ENCODE data around the gene ITGB4. TPM values are rescaled to one million over a fixed set of nuclear protein-coding genes. Genes with fewer than 3 reads are reported as not detected.
A peak's percentile ranks its signal among the peaks of the same experiment; 100 is the strongest.

ITGB4 gene
- total RNA-seq: 100 to 1,000 TPM; 252 to 318 TPM
- long read RNA-seq, partial matches to known transcripts: 118 of 129 reads
- long read RNA-seq, other reads (novel, unspliced or antisense): 11 of 129 reads

DNA sequence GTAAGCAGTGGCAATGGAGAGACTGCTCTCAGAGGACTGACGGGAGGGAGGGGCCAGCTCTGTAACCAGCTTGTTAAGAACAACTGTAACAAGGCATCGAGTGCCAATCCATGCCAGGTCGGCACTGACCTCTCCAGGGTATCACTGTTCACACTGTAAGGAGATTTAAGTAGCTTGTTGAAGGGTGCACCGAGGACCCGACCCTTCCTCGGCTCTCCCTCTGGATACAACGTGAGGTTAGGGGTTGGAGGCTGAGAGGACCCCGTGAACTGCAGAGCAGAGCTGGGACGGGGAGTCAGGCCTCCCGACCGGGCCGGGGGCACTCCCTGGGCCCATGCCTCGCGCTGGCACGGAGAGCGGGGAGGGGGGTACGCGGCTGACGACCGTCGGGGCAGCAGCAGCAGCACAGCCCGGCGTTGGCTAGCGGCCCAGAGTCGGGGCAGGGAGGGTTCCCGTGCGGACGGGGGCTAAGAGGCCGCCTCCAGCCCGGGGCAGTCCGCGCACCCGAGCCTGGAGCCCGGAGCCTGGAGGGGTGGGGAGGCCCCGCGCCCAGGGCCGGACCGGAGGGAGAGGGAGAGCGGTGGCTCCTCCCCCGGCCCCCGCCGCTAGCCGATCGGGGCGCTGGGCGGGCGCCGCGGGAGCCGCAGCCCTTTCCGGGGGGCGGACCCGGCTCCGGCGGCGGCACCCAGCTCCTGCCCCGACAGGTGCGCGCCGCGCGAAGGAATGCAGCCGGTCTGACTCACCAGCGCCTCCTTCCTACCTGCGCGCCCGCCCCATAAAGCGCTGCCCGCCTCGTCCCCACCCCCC is at the start of gene ITGB4:
ITGB4 (plus strand) TSS at position 804 of the 807 bp plus-strand sequence. CDS start 3,245 bp downstream, outside the sequence.
- peak; percentile 89 for DNase-seq
- intact Hi-C loops (cut with DNase I, micrococcal nuclease): no loop called here
- peak; percentile 64 for ATAC-seq

DNA sequence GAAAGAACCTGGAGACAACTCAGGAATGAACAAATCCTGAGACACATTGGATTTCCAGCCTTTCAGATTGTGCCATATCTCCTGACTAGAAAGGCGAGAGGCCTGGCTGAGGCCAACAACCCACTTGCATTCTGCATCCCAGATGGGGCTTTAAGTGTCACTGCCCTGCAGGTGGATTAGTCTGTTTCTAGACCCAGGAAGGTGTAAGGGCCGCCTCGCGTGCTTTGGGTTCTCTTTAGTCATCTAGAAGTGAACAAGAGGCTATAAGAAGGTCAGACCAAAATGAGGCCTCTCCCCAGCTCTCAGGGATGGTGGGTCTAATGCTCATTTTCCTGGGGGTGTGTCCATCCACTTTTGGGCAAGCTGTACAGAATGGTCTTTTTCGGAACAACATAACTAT is 49.2 kb upstream of the ITGB4 start:
- DNase-seq (no peak), ATAC-seq (no peak)
- intact Hi-C loops (cut with DNase I, micrococcal nuclease): loop anchor here in 1 of 2 donors (10.0 kb wide), 1 partner anchor 83 kb away; no protein-coding TSS in a partner anchor

DNA sequence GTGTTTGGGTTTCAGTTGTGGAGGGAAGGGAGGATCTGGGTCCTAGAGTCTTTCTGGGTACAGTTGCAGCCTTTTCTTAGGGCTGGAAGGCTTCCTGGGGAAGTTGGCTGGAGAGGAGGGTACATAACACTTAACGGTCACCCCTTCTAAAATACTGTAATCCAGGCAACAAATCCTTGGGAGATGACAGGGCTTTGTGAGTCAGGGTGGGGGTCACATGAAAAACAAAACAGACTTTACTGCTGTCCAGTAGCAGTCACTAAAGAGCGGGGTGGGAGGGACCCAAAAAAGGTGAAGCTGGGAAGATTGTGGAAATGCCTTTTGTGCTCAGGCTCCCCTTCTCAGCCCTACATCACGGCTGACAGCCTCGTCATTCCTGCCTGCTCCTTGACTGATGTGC is 47.8 kb upstream of the ITGB4 start:
- intact Hi-C loops (cut with DNase I, micrococcal nuclease): loop anchor here in 1 of 2 donors (10.0 kb wide), 1 partner anchor 81 kb away; no protein-coding TSS in a partner anchor

DNA sequence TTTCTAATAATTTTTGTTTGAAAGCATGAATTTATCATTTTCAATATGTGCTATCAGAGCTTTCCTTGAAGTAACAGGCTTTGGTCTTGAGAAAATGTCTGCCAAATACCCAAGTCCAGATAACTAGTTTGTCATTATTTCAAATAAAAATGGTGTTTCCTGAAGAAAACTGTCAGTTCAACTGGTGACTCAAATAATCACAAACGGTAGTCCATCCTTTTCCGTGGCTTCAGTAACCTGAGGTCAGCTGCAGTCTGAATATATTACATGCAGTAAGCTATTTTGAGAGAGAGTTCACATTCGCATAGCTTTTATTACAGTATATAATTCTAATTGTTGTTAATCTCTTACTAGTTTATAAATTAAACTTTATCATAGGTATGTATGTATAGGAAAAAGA is 44.8 kb upstream of the ITGB4 start:
- DNase-seq: no peak
- no peak for ATAC-seq
- intact Hi-C loops (cut with DNase I, micrococcal nuclease): loop anchor here (2.0 to 10.0 kb wide), 2 partner anchors 70 to 78 kb away; no protein-coding TSS in a partner anchor

More for the DNA sequence above, 47.8 kb upstream of the ITGB4 start:
- ATAC-seq: no peak
- DNase-seq: no peak

DNA sequence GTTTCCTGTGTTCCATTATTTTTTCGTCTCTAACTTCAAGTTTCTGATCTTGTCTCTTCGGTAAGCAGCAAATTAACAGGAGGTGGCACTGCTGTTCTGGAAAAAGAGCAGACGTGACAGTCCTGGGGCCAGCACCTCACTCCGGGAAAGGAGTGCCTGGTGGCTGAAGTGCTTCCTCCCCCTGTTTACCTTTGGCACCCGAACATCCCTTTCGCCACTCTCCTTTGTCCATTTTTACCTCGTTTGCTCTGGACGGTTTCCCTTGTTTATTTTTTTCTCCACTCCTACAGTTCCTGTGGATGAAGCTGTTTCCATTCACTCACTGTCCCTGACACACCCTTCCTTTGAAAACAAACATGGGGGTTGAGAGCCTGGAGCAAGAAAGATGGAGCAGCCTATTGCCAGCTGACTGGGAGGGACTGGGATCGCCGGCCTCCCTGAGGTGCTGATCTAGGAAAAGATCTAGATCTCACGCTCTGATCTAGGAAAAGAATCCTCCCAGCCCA is 41.5 kb upstream of the ITGB4 start:
- ATAC-seq: peak; percentile 76
- intact Hi-C loops (cut with DNase I, micrococcal nuclease): loop anchor here in 1 of 2 donors (10.0 kb wide), 1 partner anchor 75 kb away; no protein-coding TSS in a partner anchor
- peak; percentile 48 to 65 for DNase-seq

DNA sequence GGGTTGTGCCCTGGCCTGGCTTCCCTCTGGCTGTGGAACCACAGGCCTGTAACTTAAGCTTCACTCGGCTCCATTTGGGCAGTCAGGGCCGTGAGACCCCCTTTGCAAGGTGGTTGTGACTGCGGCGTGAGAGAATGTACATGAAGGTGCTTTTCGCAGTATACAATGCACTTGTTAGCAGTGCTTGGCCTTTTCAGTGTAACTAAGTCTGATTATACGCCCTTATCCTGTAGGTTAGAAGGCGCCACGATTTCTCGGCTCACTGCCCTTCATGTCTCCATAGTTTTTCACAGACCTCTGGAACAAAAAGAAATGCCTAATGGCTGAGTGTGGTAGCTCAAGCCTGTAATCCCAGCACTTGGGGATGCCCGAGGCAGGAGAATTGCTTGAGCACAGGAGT is 40.8 kb upstream of the ITGB4 start:
- ATAC-seq (no peak), DNase-seq (no peak)

DNA sequence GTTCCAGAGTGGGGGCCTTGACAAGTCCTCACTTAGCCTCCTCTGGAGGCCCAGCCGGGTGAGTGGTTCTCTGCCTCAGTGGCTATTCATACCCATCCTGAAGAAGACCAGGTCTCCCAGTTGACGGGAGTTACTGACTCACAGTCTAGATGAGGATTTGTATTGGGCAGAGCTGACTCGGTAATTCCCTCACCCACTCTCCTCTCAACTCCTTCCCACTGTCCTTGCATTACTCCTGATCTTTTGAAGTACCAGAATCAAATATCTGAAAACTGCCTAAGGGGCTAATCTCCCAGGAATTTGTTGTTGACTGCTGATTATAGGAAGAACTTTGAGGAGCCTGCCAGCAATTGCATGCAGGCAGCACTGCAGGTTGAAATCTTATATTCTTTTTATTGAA is 40.0 kb upstream of the ITGB4 start:
- intact Hi-C loops (cut with DNase I, micrococcal nuclease): no loop called here
- ATAC-seq: no peak
- no peak for DNase-seq

More for the DNA sequence above, 40.8 kb upstream of the ITGB4 start:
- intact Hi-C loops (cut with DNase I, micrococcal nuclease): no loop called here

DNA sequence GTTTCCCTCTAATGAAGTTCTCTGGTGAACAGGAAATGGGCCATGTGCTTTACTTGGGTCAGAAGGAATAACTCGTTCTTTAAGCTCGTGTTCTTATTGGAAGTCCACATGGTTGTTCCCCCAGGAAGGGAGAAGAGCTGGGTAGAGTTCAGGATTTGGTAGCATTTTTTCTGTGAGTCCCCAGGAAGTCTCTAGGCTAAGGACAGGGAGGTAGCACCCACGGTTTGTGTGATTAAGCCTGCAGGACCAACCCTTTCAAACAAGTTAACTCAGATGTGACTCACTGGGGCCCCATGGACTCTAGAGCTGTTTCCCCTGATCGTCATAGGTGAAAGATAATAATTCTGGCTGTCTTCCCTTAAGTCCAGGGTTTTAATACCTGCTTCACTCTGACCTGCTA is 37.7 kb upstream of the ITGB4 start:
- DNase-seq (no peak), ATAC-seq (peak; percentile 68)
- intact Hi-C loops (cut with DNase I, micrococcal nuclease): no loop called here

DNA sequence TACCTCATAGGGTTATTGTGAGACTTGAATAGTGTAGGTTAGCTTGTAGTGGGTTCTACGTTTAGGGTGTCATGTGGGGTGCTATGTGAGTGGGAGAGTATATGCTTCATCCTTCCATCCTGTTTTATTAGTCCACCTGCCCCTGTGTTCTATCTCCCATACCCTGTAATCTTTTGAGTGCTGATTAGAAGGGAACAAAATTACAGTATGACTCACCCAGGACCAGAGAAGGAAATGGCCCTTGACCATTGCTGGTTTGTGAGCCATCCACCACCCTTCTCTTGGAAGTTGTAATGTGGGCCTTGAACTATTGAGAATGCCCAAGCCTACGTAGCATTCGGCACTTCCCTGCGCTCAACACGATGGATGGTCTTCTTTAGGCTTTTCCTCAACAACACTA is 37.0 kb upstream of the ITGB4 start:
- DNase-seq: no peak
- peak; percentile 62 for ATAC-seq
- intact Hi-C loops (cut with DNase I, micrococcal nuclease): no loop called here

DNA sequence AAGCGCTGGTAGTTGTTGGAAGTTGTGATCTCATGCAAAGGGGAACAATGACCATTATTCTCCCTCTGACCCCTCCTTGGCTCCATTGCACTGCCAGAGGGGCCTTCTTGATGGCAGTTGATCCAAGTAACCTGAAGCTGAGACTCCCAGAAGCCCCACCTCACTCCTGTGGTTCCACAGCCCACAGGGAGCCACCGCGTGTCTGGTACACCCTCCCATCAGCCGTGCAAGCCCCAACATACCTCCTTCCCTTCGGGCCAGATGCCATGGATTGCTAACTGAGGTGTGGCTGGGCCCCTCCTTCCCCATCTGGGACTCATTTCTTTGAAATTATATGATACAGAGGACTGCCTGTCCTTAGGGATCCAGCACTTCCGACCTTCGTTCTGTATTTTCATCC is 36.3 kb upstream of the ITGB4 start:
- ATAC-seq (peak; percentile 66), DNase-seq (peak; percentile 38 to 76)
- intact Hi-C loops (cut with DNase I, micrococcal nuclease): no loop called here

DNA sequence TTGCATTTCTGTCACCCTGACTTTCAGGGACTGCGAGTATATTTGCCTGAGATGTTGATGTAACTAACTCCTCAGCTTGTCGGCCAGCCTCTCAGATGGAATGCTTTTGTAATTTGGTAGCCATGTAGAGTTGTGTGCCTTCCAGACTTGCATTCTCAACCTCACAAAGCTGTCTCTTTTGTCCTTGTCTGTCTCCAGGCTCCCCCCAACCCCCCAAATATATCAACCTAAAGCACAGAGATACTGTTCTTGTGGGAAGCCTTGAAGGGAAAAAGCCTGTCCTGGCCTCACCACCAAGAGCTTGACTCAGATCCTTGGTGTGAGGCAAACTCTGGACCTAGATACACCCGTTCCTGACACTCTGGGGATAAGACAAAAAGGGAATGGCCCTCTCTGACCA is 35.8 kb upstream of the ITGB4 start:
- intact Hi-C loops (cut with DNase I, micrococcal nuclease): no loop called here
- DNase-seq (no peak), ATAC-seq (no peak)

DNA sequence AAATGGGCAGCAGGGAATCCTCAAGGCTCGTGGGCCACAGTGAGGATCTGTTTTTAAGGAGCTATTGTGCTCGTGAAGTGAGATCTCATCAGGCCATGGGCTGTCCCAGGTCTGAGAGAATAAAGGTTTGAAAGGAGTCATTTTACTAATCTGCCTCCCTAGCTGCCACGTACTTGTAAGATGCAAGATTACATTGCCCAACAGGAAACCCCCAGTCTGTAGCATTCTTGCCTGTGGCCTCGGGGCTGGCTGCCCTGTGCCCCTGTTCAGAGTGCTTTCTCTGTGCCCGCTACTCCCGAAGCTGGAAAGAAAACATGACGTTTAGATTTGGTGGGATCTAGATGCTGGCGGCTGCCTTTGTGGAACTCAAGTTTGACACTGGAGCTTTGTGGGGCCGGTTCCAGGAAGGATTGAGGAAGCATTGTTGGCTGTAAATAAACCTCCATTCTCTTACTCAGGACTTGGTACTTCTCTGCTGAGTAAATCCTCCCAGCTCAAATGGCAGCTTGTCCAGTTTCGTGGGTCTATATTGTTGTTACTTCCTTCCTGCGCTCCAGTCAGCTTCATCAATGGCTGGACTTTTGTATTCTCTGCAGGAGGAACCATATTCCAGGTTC is 32.9 kb upstream of the ITGB4 start:
- intact Hi-C loops (cut with DNase I, micrococcal nuclease): no loop called here
- ATAC-seq: no peak

DNA sequence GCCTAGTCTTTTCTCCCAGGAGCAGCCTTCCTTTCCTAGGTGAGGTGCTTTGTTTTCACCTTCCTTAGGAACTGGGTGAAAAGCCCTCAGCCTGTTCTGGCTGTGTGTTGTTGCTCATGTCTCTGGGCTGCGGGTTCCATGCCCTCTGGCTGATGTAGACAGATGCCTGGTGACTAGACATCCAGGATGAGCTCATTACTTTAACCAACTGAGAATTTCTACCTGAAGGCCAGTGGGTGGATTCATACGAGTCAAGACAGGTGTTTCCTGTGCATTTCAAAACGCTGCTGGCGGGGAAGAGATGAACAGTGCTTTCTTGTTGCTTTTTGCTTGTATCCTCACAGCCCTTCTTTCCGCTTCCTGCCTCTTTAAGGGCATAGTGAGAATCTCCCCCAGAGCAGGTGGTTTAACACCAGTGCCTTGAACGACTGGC is 31.8 kb upstream of the ITGB4 start:
- intact Hi-C loops (cut with DNase I, micrococcal nuclease): no loop called here
- ATAC-seq: no peak

More for the DNA sequence above, 32.9 kb upstream of the ITGB4 start:
- DNase-seq: no peak

DNA sequence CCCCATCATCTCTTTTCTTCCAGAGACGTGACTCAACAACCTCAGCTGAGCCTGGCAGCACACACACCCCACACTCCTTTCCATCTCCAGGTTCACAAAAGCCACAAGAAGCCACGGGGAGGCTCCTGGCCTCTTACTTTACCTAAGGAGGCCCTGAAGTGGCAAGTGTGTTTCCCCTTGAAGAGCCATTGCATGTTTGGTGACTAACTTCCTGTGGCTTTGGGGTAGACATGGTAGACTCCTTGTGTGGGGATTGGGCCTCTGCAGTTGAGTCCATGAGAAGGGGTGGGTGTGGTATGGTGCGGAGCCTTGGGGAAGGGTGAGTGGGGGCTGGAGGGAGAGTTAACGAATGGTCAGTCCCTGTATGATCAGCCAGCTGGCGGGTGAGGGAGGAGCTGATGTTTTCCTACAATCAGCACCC is 29.9 kb upstream of the ITGB4 start:
- ATAC-seq (no peak), DNase-seq (no peak)
- intact Hi-C loops (cut with DNase I, micrococcal nuclease): no loop called here

More for the DNA sequence above, 31.8 kb upstream of the ITGB4 start:
- DNase-seq: no peak

DNA sequence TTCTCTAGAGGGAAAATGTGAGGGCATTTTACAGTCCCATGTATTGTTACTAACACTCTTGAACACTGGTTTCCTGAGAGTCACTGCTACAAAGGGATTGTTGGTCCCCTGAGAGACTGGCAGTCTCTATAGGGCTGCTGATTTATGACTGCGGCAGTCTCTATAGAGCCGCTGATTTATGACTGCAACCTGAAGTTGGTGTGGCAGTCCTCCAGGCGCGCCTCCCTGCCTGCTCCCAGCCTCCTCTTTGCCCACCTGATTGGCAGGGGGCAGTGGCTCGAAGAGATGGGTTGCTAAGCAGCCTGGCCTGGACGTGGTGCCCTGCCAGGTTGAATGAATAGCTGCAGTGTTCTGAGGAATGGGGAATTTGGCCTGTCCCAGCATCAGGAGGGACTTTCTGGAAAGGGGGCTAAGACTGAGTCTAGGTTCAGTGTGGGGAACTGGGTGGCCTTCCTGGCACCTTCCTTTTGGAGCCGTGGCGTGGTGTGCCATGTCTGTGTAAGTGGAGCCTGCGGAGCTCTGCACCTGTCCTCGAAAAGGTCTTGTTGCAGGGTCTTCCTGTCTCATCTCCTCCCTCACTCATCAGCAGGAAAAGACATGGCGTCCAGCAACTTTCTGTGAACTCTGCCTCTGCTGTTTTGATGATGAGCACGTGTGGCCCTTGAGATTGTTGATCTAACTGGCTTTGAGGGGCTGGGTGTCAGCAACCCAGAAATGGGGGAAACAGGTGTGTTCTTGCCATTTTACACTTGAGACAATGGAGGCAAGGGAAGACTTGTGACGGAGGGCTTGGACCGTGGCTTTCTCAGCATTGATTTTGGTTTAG is 29.2 kb upstream of the ITGB4 start:
- intact Hi-C loops (cut with DNase I, micrococcal nuclease): no loop called here
- DNase-seq (no peak), ATAC-seq (peak; percentile 41)

DNA sequence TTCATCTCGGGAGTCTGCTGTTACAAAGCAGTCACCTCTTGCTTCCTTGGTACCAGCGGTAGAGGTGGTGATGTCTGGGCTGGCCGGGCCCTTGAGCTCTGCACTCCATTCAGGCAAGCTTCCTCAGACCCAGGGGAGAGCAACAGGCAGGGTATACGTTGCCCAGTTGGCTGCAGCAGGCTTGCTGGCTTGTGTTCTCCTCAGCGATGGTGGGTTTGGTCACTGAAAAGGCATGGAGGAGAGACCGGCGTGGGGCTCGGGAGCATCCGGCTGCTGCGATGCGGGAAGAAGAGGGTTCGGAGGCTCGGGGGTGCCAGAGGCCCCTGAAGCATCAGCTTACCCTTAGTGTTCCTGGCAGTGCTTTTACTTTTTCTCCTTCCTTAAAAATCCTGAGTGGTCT is 28.3 kb upstream of the ITGB4 start:
- intact Hi-C loops (cut with DNase I, micrococcal nuclease): no loop called here
- ATAC-seq (no peak), DNase-seq (no peak)

DNA sequence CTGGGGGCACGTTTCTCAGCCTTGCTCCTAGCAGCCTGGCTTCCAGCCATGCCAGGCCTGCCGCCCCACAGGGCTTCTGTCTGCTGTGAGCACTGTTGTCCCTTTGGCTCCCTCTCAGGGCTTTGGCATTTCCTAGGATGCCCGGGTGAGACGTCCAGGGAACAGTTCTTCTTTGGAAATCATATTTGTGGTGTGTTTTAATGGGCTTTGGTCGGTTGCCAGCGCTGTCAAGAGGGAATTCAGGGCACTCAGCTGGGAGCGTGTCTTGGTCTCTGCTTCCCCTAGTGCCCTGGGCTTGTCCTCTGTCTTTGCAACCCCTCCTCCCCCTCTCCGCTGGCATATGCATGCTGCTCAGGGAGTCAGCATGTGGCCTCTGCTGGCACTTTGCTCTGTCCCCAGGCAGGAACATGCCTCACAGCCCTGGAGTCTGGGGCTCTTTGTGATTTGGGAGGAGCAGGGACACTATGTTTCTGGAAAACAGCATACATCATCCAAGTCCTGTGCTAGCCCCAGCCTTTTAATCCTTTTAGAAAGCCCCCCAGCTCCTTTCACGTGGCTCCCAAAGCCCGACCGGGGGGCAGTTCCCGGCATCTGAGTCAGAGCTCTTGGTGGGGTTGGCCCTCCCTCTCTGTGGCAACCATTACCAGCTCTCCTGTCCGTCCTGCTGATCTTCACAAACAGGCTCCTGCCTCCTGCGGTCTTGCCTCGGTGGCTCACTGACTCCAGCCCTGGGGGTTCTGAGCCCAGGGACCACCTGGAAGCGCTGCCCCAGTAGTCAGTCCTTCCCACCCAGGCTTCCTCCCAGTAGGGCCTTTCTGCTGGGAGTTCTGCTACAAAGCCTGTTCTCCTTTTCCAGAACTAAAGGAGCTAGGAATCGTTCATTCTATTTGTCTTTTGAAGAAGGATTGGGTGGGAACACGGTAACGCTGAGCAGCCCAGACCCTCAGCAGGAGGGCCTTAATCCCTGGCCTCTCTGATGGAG is 27.5 kb upstream of the ITGB4 start:
- intact Hi-C loops (cut with DNase I, micrococcal nuclease): no loop called here
- DNase-seq (peak; percentile 61 to 76), ATAC-seq (no peak)

DNA sequence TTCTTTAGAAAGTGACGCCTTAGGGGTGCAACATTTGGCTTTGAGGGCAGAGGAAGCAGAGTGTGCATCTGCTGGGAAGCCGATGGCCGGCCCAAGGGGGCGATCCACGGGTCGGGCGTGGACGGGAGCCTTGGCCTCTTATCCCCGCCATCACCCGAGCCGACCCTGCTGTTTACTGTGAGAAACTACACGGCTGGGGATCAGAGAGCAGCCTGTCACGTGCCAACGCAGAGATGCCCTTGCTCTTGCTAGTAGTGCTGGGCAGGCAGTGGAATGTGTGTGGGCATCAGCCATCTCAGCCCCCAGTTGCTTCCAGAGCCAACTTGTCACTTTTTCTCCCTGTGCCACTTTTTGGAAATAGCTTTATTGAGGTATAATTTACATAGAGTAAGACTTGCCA is 26.7 kb upstream of the ITGB4 start:
- DNase-seq (no peak), ATAC-seq (no peak)
- intact Hi-C loops (cut with DNase I, micrococcal nuclease): no loop called here
